GM18858 (cell line): ENCODE data around the gene RNU6-1.

Experiments used
- ATAC-seq: cut with Tn5 transposase; IDR thresholded peaks from one replicate; pipeline ENCODE4 v1.9.1; 2021; ENCODE audit not compliant: unreplicated experiment

The RNU6-1 gene

DNA sequence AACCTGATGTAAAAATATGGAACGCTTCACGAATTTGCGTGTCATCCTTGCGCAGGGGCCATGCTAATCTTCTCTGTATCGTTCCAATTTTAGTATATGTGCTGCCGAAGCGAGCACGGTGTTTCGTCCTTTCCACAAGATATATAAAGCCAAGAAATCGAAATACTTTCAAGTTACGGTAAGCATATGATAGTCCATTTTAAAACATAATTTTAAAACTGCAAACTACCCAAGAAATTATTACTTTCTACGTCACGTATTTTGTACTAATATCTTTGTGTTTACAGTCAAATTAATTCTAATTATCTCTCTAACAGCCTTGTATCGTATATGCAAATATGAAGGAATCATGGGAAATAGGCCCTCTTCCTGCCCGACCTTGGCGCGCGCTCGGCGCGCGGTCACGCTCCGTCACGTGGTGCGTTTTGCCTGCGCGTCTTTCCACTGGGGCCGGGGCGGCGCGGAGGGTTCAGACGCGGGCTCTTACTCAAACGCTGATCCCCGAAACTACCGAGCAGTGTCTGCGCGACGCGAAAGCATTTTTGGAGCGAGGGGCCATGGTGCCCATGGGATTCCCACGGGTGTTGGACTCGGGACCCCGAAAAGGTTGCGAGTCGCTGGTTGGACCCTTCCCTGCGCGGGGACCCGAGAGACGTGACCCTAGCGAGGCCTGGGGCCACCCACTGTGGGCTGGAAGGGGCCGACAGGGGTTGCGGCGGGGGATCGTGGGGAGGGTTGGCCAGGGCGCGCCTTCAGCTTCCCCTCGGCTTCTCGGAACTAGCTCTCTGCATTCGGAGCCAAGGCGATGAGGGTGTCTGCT lies at the start of gene RNU6-1:
Gene RNU6-1, minus strand, starts transcription at position 117 of the 820 bp plus-strand sequence.
- ATAC-seq: peak; percentile 59

GRCh38 chr15:67887776-67888175 lies 47.9 kb upstream of the RNU6-1 start:
- ATAC-seq: no peak

- ATAC-seq: no peak
Measured at GRCh38 chr15:67885861-67886260, 46.0 kb upstream of the RNU6-1 start.

DNA sequence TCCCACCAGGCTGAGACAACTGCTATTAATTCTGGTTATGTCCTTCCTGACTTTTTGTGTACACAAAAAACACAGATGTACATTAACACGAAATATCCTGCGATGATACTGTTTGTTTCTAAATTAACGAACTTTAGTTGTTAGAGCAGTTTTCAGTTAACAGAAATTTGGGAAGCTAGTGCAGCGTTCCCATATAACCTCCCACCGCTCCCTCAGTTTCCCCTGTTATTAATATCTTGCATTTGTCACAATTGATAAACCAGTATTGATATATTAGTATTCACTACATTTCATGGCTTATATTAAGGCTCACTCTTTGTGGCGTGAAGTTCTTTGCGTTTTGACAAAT lies 45.3 kb upstream of the RNU6-1 start:
- ATAC-seq: no peak

GRCh38 chr15:67884514-67885174 lies 44.8 kb upstream of the RNU6-1 start:
- no peak for ATAC-seq

DNA sequence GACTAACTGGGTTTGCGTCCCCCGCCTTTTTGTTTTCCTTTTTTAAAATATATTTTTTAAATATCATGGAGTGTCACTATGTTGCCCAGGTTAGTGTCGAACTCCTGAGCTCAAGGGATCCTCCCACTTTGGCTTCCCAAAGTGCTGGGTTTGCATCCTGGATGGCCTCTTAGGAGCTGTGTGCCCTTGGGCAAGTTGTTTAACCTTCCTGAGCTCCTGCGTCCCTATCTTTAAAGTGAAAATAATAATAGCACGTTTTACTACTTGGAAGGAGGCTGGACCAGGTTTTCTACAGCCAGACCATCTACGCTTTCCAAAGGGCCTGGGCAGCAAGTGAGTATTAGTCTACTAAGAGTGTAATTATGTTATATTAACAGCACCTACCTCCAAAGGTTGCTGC lies 44.2 kb upstream of the RNU6-1 start:
- ATAC-seq: no peak

GRCh38 chr15:67883234-67883773 lies 43.5 kb upstream of the RNU6-1 start:
- no peak for ATAC-seq

GRCh38 chr15:67882487-67883233 lies 42.8 kb upstream of the RNU6-1 start:
- ATAC-seq: no peak

GRCh38 chr15:67880651-67881182 lies 40.9 kb upstream of the RNU6-1 start:
- no peak for ATAC-seq

DNA sequence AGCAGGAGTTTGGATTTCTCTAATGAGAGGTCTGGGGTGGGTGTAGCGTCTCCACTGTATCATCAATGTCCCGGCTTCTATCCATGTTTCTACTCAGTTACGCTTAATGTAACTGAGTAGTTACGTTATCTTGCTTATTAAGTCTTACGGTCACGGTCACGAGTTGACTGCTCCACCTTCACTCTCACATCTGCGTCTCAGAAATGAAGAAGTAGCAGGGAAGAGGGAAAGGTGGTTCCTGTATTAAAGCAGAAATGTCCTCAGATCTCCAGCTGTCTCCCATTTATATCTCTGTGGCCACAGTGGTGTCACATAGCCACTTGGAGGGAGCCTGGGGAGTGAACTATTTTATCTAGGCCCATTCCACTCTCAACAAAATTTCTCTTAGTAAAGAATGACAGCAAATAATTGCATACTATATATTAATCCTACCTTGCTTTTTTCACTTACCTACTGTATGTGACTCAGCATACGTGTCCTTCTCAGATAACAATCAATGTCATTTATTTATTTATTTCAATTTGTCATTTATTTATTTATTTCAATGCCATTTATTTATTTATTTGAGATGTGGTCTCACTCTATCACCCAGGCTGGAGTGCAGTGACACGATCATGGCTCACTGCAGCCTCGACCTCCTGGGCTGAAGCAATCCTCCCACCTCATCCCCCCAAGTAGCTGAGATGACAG lies 39.7 kb upstream of the RNU6-1 start:
- ATAC-seq: no peak

DNA sequence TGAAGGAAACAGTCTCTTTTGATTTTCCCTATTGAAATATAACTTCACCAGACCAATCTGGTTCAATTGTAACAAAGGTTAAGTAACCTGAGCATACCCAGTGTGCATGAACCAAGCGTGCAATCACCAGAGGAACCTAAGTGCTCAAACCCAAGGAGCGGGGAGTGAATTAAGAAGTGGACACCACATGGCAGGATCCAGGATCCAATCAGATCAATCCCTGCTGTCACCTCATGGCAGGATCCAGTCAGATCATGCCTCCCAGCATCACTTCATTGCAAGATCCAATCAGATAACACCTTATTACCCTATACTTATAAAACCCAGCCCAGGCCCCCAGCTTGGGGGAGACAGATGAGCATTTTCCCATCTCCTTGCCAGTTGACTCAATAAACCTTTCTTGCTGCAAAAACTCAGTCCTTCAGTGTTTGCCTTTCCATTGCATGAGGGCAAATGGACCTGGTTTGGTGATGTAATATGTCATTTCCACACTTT lies 38.9 kb upstream of the RNU6-1 start:
- no peak for ATAC-seq

GRCh38 chr15:67873777-67874176 lies 33.9 kb upstream of the RNU6-1 start:
- ATAC-seq: no peak

GRCh38 chr15:67870868-67871408 lies 31.1 kb upstream of the RNU6-1 start:
- ATAC-seq: no peak

- ATAC-seq: no peak
Measured at GRCh38 chr15:67869701-67870100, 29.9 kb upstream of the RNU6-1 start.

DNA sequence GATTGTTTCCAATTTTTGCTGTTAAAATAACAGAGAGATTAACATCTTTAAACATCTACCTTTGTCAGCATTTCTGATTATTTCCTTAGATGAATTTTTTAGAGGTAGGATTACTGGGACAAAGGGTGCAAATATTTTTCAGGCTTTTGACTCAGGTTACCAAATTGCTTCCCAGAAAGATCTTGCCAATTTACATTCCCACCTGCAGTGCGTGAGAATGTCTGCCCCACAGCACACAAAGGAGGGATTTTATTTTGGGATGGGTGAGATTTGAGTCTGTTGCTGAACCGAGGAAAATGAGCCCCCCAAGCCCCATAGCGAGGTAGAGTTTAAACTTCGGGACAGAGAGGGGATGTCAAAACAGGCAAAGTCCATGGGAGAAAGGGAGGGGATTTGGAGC lies 25.9 kb upstream of the RNU6-1 start:
- no peak for ATAC-seq

DNA sequence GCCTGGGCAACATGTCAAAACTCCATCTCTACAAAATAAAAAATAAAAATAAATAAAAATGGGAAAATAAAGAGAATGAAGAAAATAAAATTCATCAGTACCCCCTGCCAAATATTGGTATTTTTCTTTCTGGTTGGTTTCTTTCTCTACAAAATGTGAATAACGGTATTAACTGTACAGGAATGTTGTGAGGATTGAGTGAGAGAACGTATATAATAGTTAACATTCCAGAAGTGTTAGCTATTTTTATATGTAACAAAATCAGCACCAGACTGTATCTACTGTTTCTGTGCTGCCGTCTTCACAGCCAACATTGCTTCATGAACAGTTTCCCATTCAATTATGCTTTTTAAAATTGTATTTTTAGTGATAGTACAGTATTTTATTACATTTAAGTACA lies 25.5 kb upstream of the RNU6-1 start:
- ATAC-seq: no peak

GRCh38 chr15:67863442-67863987 lies 23.7 kb upstream of the RNU6-1 start:
- peak; percentile 44 for ATAC-seq

DNA sequence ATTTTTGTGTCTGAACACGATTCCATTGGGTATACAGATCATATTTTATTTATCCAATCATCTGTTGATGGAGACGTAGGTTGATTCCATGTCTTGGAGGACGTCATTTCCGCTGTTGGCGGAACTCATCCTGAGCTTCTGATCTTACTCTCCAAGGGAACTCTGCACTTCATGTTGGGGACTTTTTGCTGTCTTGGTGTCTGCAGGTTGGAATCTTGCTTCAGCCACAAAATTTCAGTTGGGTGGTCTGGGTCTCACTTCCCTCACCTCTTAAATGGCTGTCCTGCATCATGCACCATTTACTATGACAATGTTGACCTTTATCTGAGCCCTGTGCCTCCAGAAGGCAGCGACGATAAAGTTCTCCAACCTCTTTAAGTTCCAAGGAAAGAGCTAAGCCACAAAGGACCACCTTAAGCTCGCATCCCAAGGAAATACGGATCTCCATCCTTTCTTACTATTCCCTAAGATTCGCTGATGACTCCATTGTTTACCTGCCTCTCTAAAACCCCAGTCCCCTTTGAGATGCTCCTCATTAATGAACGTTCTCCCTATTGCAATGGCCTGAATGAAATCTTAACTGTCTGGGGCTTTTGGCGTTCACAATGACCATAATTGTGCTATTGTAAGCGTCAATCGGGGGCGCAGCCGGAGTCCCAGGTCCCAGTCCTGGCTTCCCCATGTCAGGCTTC lies 23.1 kb upstream of the RNU6-1 start:
- ATAC-seq: no peak

DNA sequence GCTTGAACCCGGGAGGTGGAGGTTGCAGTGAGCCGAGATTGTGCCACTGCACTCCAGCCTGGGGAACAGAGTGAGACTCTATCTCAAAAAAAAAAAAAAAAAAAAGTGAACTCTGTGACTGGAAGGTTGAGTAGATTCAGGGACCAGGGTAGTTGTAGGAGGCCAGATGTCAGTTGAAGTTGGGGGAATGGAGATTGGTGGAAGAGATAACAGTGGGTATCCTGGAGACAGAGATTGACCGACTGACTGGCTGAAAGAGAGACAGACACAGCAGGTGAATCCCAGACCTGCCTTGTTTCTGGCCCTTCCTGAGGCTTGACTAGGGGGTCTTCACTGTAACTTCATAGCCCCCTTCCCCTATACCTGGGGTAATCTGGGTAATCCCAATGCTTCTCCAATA lies 22.1 kb upstream of the RNU6-1 start:
- ATAC-seq: no peak
